T1000 (cell line): ENCODE data around the gene SLC2A10.

ENCODE experiments used
- DNase-seq: peaks from one replicate; lab custom pipeline; 2025; ENCODE audit warnings: mixed read lengths; lab: John Stamatoyannopoulos, UW

The SLC2A10 gene

GRCh38 chr20:46770330-46771194, 61.1 kb downstream of the SLC2A10 start:
- no peak for DNase-seq

DNA sequence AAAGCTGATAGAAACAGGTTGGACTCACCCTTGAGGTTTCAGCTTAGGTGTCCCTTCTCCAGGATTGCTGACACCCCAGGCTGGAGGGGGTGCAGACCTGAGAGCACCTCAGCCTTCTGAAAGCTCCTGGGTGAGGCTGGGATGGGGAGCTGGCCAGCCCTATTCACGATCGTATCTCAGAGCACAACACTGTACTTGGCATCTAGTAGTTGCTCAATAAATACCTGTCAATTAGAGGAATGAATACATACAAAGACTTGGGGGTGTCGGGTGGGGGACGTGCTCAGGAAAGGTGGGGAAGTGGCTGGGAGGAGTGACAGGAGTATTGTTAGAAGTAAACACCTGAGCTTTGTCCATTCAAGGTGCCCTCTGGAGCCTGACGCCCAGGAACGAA, 61.7 kb downstream of the SLC2A10 start:
- DNase-seq = no peak

GRCh38 chr20:46772901-46773300, 63.5 kb downstream of the SLC2A10 start:
- DNase-seq = no peak

- DNase-seq = no peak
Measured at GRCh38 chr20:46773680-46774079, 64.2 kb downstream of the SLC2A10 start.

- no peak for DNase-seq
Measured at GRCh38 chr20:46774236-46774635, 64.8 kb downstream of the SLC2A10 start.

GRCh38 chr20:46774943-46775560, 65.6 kb downstream of the SLC2A10 start:
- DNase-seq = no peak

GRCh38 chr20:46775806-46776205, 66.4 kb downstream of the SLC2A10 start:
- no peak for DNase-seq

GRCh38 chr20:46777331-46777730, 67.9 kb downstream of the SLC2A10 start:
- no peak for DNase-seq

- no peak for DNase-seq
Measured at GRCh38 chr20:46779831-46780230, 70.4 kb downstream of the SLC2A10 start.

DNA sequence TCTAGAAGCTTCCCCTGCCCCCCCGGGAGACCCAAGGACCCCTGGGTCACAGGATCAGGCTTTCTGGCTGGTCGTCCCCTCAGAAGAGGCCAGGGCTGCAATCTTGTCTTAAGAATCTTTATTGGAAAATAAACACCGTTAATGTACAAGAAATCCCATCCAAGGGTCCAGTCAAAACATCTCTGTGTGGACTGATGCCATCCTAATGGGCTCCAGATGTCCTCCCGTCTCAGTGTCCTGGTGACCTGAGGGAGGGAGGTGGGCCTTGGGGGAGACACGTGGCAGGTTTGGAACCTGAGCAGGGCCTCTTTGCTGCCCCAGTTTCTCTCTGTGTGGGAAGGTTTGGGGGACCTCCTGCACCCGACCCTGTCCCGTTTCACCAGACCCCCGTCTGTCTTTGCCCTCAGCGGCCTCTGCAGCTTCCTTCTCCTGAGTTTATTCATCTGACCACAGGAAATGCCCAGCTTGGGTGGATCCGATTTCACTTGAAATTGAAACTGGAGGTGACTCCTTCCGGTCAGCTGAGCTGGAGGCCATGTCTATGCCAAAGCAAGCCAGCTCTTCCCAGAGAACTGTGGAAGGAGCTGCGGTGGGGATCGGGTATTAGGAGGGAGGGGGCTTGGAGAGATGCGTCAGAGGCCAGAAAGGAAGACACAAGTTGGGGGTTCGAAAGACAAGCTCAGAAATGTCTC, 75.1 kb downstream of the SLC2A10 start:
- DNase-seq = no peak
